Ramos (cell line): ENCODE results near the gene UGT1A7.
"Not testable (repeated sequence)": the region's sequence is repeated elsewhere in the genome, so short reads cannot be mapped to it uniquely, and the experiment has no call there.

ENCODE experiments used
- in situ Hi-C: fragments of 300-500 bp; cut with MboI; formaldehyde crosslinking; loops from one replicate; pipeline ENCODE4 v1.14.3; 2022; ENCODE audit warnings: low sequenced_read_pairs; ENCODE audit not compliant: unreplicated experiment

Gene UGT1A7

GRCh38 chr2:233681521-233682099, at the start of gene UGT1A7:
Gene UGT1A7, plus strand, starts transcription at chr2:233681901. Its CDS starts 37 bp downstream, at chr2:233681938.
- in situ Hi-C loops = no loop called here

DNA sequence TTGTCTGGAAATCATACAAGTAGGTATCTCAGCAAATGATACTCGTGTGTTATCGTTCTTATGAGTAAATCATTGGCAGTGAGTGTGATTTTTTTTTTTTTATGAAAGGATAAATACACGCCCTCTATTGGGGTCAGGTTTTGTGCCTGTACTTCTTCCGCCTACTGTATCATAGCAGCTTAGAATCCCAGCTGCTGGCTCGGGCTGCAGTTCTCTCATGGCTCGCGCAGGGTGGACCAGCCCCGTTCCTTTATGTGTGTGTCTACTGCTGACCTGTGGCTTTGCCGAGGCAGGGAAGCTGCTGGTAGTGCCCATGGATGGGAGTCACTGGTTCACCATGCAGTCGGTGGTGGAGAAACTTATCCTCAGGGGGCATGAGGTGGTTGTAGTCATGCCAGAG, 45.4 kb upstream of the UGT1A7 start, which contains the start of gene UGT1A10:
Gene UGT1A10 (plus strand): TSS at position 143 of the 400 bp plus-strand sequence. CDS start 75 bp downstream, at position 218.
- in situ Hi-C loops = not testable (repeated sequence)

- in situ Hi-C loops = no loop called here
Observed at GRCh38 chr2:233638836-233639235, 42.9 kb upstream of the UGT1A7 start.

GRCh38 chr2:233639860-233640259, 41.8 kb upstream of the UGT1A7 start:
- in situ Hi-C loops = no loop called here

- in situ Hi-C loops = no loop called here
Observed at GRCh38 chr2:233643128-233643527, 38.6 kb upstream of the UGT1A7 start.

GRCh38 chr2:233646033-233646432, 35.7 kb upstream of the UGT1A7 start:
- in situ Hi-C loops = not testable (repeated sequence)

DNA sequence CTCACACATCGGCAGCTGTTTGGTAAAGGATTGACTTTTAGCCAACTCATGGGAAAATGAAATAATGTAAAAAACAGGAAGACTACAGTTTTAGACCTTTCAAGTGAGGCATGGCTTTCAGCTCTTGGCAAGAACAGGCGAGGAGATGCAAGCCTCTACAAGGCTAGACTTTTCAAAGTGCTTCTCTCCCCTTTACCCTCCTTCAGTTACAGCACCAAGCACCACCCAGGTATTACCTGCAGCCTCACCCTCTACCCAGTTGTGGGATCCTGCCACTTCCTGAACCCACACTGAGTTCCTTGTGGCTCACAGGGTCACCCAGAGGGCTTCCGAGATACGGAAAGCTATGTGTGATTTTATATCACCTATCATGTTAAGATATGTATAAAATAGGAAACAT, 30.7 kb upstream of the UGT1A7 start:
- in situ Hi-C loops = no loop called here

DNA sequence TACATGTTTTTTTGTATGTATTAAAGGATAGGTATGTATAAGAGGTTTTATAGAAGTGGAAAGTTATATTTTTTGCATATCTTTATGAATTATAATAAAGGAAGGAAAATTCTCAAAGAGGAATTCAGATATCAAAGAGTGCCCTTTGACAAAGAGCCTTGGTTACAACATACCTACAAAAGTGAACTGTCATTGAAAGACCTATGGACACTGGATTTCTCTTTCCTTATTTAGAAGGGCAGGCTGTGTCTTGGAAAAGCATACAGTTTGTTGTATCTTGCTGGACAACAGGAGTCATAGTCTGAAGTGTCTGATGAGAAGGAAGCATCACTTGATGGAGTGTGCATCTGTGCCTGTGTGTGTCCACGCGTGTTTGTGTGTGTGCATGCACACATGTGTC, 30.3 kb upstream of the UGT1A7 start:
- in situ Hi-C loops = no loop called here

GRCh38 chr2:233654501-233654900, 27.2 kb upstream of the UGT1A7 start:
- in situ Hi-C loops = no loop called here

DNA sequence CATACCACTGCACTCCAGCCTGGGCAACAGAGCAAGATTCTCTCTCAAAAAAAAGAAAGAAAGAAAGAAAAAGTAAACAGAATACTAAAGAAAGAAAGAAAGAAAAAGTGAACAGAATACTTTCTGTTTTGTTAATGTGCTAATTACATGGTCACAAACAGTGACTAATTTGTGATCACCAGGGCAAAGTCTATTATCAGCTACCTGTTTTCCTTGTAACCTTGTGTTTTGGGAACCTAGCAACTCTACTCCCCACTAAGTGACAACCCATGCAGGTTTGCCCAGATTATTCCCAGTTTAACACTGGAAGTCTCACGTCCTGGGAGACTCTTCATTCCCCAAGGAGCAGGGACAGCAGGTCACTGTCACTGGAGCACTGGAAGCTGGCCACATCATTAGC, 26.7 kb upstream of the UGT1A7 start:
- in situ Hi-C loops = no loop called here

DNA sequence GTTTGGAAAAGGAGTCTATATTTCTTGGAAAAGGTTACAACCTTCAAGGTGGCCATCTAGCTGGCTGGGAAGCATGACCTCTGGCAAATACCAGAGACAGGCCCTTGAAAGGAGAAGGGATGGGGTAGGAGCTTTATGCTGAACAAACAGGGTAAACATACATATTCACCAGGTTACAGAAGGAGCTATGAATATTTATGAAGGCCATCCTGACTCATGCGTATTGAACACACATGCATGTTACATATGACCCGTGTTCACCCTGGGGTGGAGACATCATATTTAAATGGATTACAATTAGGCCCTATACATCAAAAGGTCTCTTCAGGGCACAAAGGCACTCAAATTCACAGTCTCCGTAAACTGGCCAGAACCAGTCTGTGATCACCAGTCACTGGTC, 25.8 kb upstream of the UGT1A7 start:
- in situ Hi-C loops = not testable (repeated sequence)

GRCh38 chr2:233656443-233656842, 25.3 kb upstream of the UGT1A7 start:
- in situ Hi-C loops = no loop called here

DNA sequence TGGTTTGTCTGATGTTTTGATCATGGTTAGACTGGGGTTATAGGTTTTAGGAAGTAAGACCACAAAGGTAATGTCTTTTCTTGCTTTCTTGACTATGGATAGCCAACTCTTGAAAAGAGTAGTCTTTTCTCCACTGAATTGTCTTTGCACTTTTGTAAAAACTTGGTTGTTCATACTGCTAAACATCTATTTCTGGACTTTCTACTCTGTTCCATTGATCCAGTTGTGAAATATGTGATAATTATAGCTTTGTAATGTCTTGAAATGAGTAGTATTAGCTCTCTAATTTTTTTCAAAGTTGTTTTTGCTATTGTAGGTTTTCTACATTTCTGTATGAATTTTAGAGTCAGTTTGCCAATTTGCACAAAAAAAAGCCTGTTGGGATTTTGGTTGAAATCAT, 23.1 kb upstream of the UGT1A7 start:
- in situ Hi-C loops = no loop called here

GRCh38 chr2:233663911-233664310, 17.8 kb upstream of the UGT1A7 start:
- in situ Hi-C loops = no loop called here

GRCh38 chr2:233668605-233669260, 13.0 kb upstream of the UGT1A7 start:
- in situ Hi-C loops = no loop called here

DNA sequence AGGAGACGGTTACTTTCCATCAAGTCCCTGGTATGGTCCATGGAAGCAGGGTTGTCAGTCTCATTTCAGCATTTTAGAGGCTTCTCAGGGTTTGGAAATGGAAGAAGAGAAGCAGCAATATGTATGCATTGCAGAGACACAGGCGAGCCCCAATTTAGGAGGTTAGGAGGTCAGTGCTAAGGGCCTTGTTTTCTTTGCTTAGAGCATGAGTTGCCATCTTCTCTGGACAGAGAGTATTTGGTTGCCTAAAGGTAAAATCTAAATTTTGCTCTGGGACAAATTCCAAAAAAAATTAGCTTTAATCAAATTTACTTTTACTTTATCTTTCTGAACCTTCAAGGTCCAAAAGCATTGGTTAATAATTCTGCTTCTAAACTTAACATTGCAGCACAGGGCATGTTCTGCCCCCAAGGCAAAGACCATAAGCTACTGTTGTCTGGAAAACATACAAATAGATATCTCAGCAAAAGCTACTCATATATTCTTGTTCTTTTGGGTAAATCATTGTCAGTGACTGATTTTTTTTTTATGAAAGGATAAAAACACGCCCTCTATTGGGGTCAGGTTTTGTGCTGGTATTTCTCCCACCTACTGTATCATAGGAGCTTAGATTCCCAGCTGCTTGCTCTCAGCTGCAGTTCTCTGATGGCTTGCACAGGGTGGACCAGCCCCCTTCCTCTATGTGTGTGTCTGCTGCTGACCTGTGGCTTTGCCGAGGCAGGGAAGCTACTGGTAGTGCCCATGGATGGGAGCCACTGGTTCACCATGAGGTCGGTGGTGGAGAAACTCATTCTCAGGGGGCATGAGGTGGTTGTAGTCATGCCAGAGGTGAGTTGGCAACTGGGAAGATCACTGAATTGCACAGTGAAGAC, 10.2 kb upstream of the UGT1A7 start, which contains the start of gene UGT1A9:
Gene UGT1A9 (plus strand): TSS at position 609 of the 872 bp plus-strand sequence. CDS start 37 bp downstream, at position 646.
- in situ Hi-C loops = no loop called here

DNA sequence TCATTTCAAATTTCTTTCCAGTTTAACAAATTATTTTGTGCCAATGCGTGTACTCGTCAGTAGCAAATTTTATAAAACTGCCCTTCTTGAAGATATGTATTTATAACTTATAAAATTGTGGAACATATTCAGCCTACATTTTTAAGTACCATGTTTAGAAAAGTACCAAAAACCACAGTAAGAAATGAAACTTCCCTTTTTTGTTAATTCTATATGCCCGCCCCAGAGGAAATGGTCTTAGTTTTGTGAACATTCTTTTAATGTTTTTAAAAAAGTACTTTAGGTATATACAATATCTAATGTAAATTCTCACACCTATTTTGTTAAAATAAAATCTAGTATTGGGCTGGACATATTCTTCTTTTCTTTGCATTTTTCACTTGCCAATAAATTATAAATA, 8.8 kb upstream of the UGT1A7 start:
- in situ Hi-C loops = no loop called here

DNA sequence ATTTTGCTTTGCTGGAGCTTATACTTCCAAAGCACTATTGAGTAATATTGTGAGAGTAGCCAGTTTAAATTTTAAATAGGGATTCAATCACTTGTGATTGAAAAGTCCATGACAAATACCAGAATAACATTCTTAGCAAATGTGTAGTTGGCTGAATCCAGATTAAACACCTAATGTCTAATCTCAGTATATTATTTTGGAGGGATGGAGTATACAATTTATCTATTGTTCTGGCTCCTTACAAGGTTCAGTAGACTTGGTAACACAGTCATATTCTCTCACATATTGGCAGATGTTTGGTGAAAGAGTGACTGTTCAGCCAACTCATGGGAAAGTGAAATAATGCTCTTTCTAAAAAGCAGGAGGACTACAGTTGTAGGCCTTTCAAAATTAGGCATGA, 7.8 kb upstream of the UGT1A7 start:
- in situ Hi-C loops = no loop called here

GRCh38 chr2:233674314-233674713, 7.4 kb upstream of the UGT1A7 start:
- in situ Hi-C loops = no loop called here

DNA sequence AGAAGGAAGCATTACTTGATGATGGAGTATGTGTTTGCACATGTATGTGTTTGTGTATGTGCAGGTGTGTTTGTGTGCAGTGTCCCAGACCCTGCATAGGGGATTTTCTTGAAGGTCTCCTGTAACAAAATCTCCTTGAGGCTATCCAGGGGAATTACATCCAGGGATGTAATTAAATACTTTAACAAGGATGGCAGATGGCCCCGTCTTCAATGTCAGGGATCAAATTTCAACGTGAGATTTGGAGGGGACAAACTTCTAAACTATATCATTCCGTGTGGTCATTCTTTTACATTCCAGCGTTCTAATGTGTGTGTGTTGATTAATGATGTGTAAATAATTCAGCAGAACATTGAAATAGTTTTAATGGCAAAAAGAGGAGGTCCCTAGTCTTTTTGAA, 6.7 kb upstream of the UGT1A7 start:
- in situ Hi-C loops = no loop called here

GRCh38 chr2:233676046-233676445, 5.7 kb upstream of the UGT1A7 start:
- in situ Hi-C loops = no loop called here
